ENCODE data around the gene COL23A1. TPM values are rescaled to one million over a fixed set of nuclear protein-coding genes. Genes with fewer than 3 reads are reported as not detected.

COL23A1 gene
- total RNA-seq, 4 donors from 2014 or later, result 7.9 to 20.4 (median 12.0) TPM

DNA sequence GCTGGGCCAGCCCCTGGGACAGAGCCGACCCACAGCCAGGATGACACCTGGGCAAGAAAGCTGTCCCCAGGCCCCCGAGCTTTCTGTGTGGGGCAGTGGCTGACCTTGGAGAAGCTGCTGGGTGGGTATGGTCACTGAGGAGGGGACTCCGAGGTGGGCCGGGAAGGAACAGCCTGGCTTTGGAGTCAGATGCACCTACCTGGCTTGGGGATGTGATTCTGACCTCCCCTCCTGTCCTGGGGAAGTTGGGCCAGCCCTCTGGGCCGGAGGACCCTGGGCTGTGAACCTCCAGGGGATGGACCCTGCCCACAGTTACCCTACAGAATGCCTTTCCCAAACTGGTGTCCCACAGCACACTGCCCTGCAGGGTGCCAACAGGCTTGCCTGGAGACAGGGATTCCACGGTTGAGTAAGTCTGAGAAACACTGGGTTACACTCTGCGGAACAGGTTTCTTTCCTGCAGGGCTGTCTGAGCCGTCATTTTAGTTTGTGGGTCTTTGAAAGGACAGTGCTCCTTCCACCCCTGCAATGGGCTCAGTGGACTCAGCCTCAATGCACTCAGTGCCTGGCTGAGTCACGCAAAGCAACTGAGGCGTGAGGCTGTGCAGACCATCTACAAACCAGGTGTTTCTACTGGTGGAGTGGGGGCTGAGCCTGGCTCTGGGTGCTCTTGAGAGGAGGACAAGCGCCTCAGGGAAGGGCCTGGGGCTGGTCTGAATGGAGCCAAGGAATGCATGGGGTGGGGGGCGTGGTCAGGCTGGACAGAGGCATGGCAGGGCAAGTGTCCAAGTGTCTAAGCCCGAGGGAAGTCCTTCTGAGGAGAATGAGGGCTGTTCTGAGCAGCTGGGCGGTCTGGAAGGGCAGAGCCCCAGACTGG lies 316.3 kb downstream of the COL23A1 start:
- no peak overlapping the region for H3K4me3 ChIP-seq
- H3K4me1 ChIP-seq, result peaks cover 0 to 3% (median 0%) of the 10 kb centered on the region in 4 donors
- TF ChIP-seq POLR2A (IDR thresholded peaks at IDR 0.05), result no peak
- H3K27me3 ChIP-seq, result peaks cover 0 to 3% of the 10 kb centered on the region in 2 donors
- H3K27ac ChIP-seq, result no peak overlapping the region
- no peak for DNase-seq (ENCODE audit: low spot score in 2 of 2)
- 64 to 70% methylated on average over 12 to 13 of the region's 14 CpGs for WGBS, 2 donors
- H3K9me3 ChIP-seq, result peaks cover 0 to 9% (median 0%) of the 10 kb centered on the region in 4 donors
- H3K36me3 ChIP-seq, result no peaks in the 10 kb centered on the region

DNA sequence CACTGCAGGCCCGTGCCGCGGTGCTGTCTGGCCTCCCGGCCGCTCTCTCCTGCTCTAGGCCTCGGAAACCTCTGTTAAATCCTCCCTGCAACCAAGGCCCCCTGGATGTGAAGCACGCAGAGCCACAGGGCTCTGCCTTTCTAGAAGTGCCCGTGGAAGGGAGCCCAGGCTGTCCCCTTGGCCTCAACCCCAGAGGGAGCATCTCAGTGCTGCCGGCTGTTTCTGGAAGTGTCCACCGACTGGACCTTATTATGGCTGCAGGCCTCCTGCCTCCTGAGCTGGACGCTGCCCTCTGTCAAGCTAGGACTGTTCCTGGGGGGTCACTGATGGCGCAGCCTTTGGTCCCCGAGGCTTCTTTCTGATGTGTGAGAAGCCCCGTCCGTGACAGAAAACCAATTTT lies 317.2 kb downstream of the COL23A1 start:
- Histone ChIP-seq H3K9me3 (peaks cover 0 to 9% (median 0%) of the 10 kb centered on the region in 4 donors), H3K27me3 (peaks cover 0 to 3% of the 10 kb centered on the region in 2 donors), H3K36me3 (no peaks in the 10 kb centered on the region), H3K4me3 (no peak overlapping the region), H3K4me1 (peaks cover 0 to 3% (median 0%) of the 10 kb centered on the region in 4 donors), H3K27ac (no peak overlapping the region)
- TF ChIP-seq EP300 (IDR thresholded peaks at IDR 0.05), result no peak
- TF ChIP-seq, protein P1, sequence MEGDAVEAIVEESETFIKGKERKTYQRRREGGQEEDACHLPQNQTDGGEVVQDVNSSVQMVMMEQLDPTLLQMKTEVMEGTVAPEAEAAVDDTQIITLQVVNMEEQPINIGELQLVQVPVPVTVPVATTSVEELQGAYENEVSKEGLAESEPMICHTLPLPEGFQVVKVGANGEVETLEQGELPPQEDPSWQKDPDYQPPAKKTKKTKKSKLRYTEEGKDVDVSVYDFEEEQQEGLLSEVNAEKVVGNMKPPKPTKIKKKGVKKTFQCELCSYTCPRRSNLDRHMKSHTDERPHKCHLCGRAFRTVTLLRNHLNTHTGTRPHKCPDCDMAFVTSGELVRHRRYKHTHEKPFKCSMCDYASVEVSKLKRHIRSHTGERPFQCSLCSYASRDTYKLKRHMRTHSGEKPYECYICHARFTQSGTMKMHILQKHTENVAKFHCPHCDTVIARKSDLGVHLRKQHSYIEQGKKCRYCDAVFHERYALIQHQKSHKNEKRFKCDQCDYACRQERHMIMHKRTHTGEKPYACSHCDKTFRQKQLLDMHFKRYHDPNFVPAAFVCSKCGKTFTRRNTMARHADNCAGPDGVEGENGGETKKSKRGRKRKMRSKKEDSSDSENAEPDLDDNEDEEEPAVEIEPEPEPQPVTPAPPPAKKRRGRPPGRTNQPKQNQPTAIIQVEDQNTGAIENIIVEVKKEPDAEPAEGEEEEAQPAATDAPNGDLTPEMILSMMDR (IDR thresholded peaks at IDR 0.05), result no peak
- no peak for TF ChIP-seq POLR2A (IDR thresholded peaks at IDR 0.05)
- DNase-seq (ENCODE audit: low spot score in 2 of 2), result no peak
- WGBS, 2 donors, result 84 to 93% methylated on average over 8 to 15 of the region's 15 CpGs

DNA sequence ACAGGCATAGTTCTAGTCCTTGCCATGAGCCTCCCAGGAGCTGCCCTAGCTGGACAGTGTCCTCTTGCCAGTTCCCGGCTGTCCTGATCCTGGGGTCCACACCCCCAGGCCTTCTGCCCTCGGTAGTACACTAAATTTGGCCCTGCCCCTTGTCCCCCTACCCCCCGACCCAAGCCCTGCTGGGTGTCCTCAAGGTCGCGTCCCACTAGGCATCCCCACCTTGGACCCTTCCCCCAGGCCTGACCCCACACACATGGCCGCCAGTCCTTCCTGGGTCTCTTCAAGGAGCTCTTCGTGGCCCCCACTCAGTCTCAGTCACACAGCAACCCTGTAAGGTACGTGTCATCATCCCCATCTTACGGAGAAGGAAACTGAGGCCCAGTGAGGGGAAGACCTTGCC lies 317.6 kb downstream of the COL23A1 start:
- no peak overlapping the region for H3K27ac ChIP-seq
- peaks cover 0 to 9% (median 0%) of the 10 kb centered on the region in 4 donors for H3K9me3 ChIP-seq
- 85 to 86% methylated on average over 8 to 9 of the region's 9 CpGs for WGBS, 2 donors
- peaks cover 0 to 3% of the 10 kb centered on the region in 2 donors for H3K27me3 ChIP-seq
- no peak for TF ChIP-seq POLR2A (IDR thresholded peaks at IDR 0.05)
- TF ChIP-seq, protein P1 (IDR thresholded peaks at IDR 0.05), result no peak
- no peak for TF ChIP-seq EP300 (IDR thresholded peaks at IDR 0.05)
- peaks cover 0 to 3% (median 0%) of the 10 kb centered on the region in 4 donors for H3K4me1 ChIP-seq
- no peaks in the 10 kb centered on the region for H3K36me3 ChIP-seq
- no peak for DNase-seq (ENCODE audit: low spot score in 2 of 2)
- no peak overlapping the region for H3K4me3 ChIP-seq

GRCh38 chr5:178271726-178272479 lies 318.3 kb downstream of the COL23A1 start:
- 69 to 80% methylated on average over 22 to 24 of the region's 24 CpGs for WGBS, 2 donors
- DNase-seq (ENCODE audit: low spot score in 2 of 2), result no peak
- Histone ChIP-seq H3K9me3 (peaks cover 0 to 9% (median 0%) of the 10 kb centered on the region in 4 donors), H3K4me1 (peaks cover 0 to 3% (median 0%) of the 10 kb centered on the region in 4 donors), H3K36me3 (no peaks in the 10 kb centered on the region), H3K27ac (no peak overlapping the region), H3K4me3 (no peak overlapping the region), H3K27me3 (peaks cover 0 to 3% of the 10 kb centered on the region in 2 donors)
- TF ChIP-seq EP300 (IDR thresholded peaks at IDR 0.05) (no peak), POLR2A (IDR thresholded peaks at IDR 0.05) (no peak)
- TF ChIP-seq, protein P1 (IDR thresholded peaks at IDR 0.05), result no peak

- peaks cover 0 to 8% (median 0%) of the 10 kb centered on the region in 4 donors for H3K9me3 ChIP-seq
- H3K36me3 ChIP-seq, result no peaks in the 10 kb centered on the region
- TF ChIP-seq POLR2A (IDR thresholded peaks at IDR 0.05) (no peak), EP300 (IDR thresholded peaks at IDR 0.05) (no peak)
- TF ChIP-seq, protein P1 (IDR thresholded peaks at IDR 0.05), result no peak
- no peak overlapping the region for H3K27ac ChIP-seq
- no peak for DNase-seq (ENCODE audit: low spot score in 2 of 2)
- no peak overlapping the region for H3K4me3 ChIP-seq
- peaks cover 0 to 3% (median 0%) of the 10 kb centered on the region in 4 donors for H3K4me1 ChIP-seq
- peaks cover 0 to under 1% of the 10 kb centered on the region in 2 donors for H3K27me3 ChIP-seq
- WGBS, 2 donors, result 87 to 92% methylated on average over 4 of the region's 4 CpGs
Measured at GRCh38 chr5:178271231-178271630, 319.0 kb downstream of the COL23A1 start.

Measured in tibial nerve (tissue), 4 donors.